ENCODE measurements around the gene PCDH15. TPM values are rescaled to one million over a fixed set of nuclear protein-coding genes. Genes with fewer than 3 reads are reported as not detected.

The PCDH15 gene
- total RNA-seq, 1 donor from 2014 or later, result 9.2 TPM

GRCh38 chr10:54368984-54369383 lies 432.0 kb downstream of the PCDH15 start:
- no peak for DNase-seq

GRCh38 chr10:54363390-54363789 lies 437.6 kb downstream of the PCDH15 start:
- DNase-seq, result no peak

- DNase-seq, result no peak
Observed at GRCh38 chr10:54342058-54342457, 459.0 kb downstream of the PCDH15 start.

- no peak for DNase-seq
Observed at GRCh38 chr10:54335296-54335695, 465.7 kb downstream of the PCDH15 start.

- no peak for DNase-seq
Observed at GRCh38 chr10:54319341-54319740, 481.7 kb downstream of the PCDH15 start.

- no peak for DNase-seq
Observed at GRCh38 chr10:54318470-54318869, 482.6 kb downstream of the PCDH15 start.

- DNase-seq, result no peak
Observed at GRCh38 chr10:54314430-54314829, 486.6 kb downstream of the PCDH15 start.

GRCh38 chr10:54284526-54285193 lies 516.4 kb downstream of the PCDH15 start:
- DNase-seq, result no peak

- DNase-seq, result no peak
Observed at GRCh38 chr10:54282012-54282411, 519.0 kb downstream of the PCDH15 start.

GRCh38 chr10:54266395-54266794 lies 534.6 kb downstream of the PCDH15 start:
- DNase-seq, result no peak

GRCh38 chr10:54262726-54263125 lies 538.3 kb downstream of the PCDH15 start:
- DNase-seq, result no peak

GRCh38 chr10:54259104-54259503 lies 541.9 kb downstream of the PCDH15 start:
- DNase-seq, result no peak

GRCh38 chr10:54234832-54235231 lies 566.2 kb downstream of the PCDH15 start:
- no peak for DNase-seq

- DNase-seq, result no peak
Observed at GRCh38 chr10:54203401-54203800, 597.6 kb downstream of the PCDH15 start.

GRCh38 chr10:54198051-54198450 lies 603.0 kb downstream of the PCDH15 start:
- DNase-seq, result no peak

- no peak for DNase-seq
Observed at GRCh38 chr10:54194806-54195205, 606.2 kb downstream of the PCDH15 start.

GRCh38 chr10:54159924-54160323 lies 641.1 kb downstream of the PCDH15 start:
- no peak for DNase-seq

GRCh38 chr10:54148508-54148907 lies 652.5 kb downstream of the PCDH15 start:
- no peak for DNase-seq

- DNase-seq, result no peak
Observed at GRCh38 chr10:54139819-54140428, 661.1 kb downstream of the PCDH15 start.

GRCh38 chr10:54137396-54137795 lies 663.6 kb downstream of the PCDH15 start:
- no peak for DNase-seq

- no peak for DNase-seq
Observed at GRCh38 chr10:54133203-54133602, 667.8 kb downstream of the PCDH15 start.

GRCh38 chr10:54131833-54132232 lies 669.2 kb downstream of the PCDH15 start:
- no peak for DNase-seq

GRCh38 chr10:54130394-54130793 lies 670.6 kb downstream of the PCDH15 start:
- no peak for DNase-seq

- no peak for DNase-seq
Observed at GRCh38 chr10:54125098-54125747, 675.8 kb downstream of the PCDH15 start.
